ENCODE measurements around the gene ARL8A. TPM values are rescaled to one million over a fixed set of nuclear protein-coding genes. Genes with fewer than 3 reads are reported as not detected.

ARL8A gene
- total and polyA plus RNA-seq, 10 of the 15 experiments (the other 5 are each of a cell fraction or from before 2014, with no cell fraction given) = 0.34 to 49.2 (median 15.4) TPM

DNA sequence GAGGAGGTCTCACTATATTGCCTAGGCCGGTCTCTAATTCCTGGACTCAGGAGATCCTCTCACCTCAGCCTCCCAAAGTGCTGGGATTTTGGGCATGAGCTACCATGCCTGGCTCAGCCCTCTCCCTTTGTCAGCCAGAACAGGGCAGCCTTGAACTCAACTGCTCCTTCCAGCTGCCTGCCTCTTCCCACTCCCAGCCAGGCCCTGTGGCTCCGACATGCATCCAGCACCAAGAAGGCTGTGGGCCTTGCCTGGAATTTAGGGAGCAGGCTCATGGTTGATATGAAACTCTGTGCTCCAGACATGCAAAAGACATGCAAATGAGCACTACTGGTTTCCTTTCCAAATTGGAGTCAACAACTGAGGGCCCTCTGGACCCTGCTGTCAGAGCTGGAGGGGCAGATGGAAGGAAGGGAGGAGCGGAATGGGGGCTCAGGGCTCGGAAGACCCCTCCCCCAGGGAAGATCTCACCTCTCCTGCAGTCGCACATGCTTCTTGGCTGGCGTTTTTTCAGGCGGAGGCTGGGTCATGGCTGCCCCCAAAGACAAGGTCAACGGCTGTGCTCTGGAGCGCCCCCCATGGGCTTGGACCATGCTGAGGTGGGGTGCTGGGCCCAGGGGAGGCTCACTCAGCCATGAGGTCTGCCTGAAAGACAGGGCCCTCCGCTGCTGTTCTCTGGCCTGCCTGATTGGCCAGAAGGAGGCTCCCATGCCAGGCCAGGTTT lies 14.4 kb upstream of the ARL8A start (continued):
- TF ChIP-seq SUZ12 (IDR thresholded peaks at IDR 0.05; ENCODE audit: unreplicated experiment) (no peak), NKRF (conservative IDR thresholded peaks at IDR 0.05) (0 out of 2 replicates have a peak, but pooled peaks have one; percentile 73), BHLHE40 (IDR thresholded peaks at IDR 0.05; ENCODE audit: borderline replicate concordance in 1 of 2, low read depth in 2 of 2, low read length in 1 of 2) (peak; percentile 18 to 44; a peak in 1 of 4 replicates), BRCA1 (IDR thresholded peaks at IDR 0.05; ENCODE audit: low read depth, low read length) (no peak), KAT2A (conservative IDR thresholded peaks at IDR 0.05; ENCODE audit: control insufficient read depth, low read depth, low read length) (no peak), ZNF217 (IDR thresholded peaks at IDR 0.05) (no peak), RUNX3 (IDR thresholded peaks at IDR 0.05; ENCODE audit: low read length) (no peak), STAT1 (conservative IDR thresholded peaks at IDR 0.05) (no peak), NFXL1 (IDR thresholded peaks at IDR 0.05; ENCODE audit: borderline replicate concordance) (no peak), CTCF (IDR thresholded peaks at IDR 0.05 in 2 of 3, conservative IDR thresholded peaks at IDR 0.05 in 1 of 3; ENCODE audit: control insufficient read depth in 2 of 3, extremely low read depth in 1 of 3, insufficient read depth in 1 of 3, low read depth in 3 of 3, low read length in 3 of 3) (peak; percentile 43 to 70 (median 49)), PAX8 (IDR thresholded peaks at IDR 0.05) (no peak), CHD2 (IDR thresholded peaks at IDR 0.05; ENCODE audit: borderline replicate concordance, low read depth, low read length) (peak; percentile 79; the same call in 1 of the 2 replicates), ATF7 (IDR thresholded peaks at IDR 0.05; ENCODE audit: low read depth) (peak; percentile 13; the same call in 1 of the 2 replicates), MTA2 (IDR thresholded peaks at IDR 0.05; ENCODE audit: low read depth) (no peak; the same call in 1 of the 2 replicates), CBX5 (IDR thresholded peaks at IDR 0.05; ENCODE audit: low read depth) (no peak), IRF3 (IDR thresholded peaks at IDR 0.05) (no peak), TARDBP (IDR thresholded peaks at IDR 0.05; ENCODE audit: borderline replicate concordance) (no peak), NBN (IDR thresholded peaks at IDR 0.05) (no peak; the same call in 1 of the 2 replicates), ETV6 (conservative IDR thresholded peaks at IDR 0.05 in 1 of 2, IDR thresholded peaks at IDR 0.05 in 1 of 2; ENCODE audit: borderline replicate concordance in 1 of 2, low read depth in 1 of 2) (no peak), RCOR1 (conservative IDR thresholded peaks at IDR 0.05; ENCODE audit: low read depth, low read length) (no peak)
- TF ChIP-seq, protein P1, sequence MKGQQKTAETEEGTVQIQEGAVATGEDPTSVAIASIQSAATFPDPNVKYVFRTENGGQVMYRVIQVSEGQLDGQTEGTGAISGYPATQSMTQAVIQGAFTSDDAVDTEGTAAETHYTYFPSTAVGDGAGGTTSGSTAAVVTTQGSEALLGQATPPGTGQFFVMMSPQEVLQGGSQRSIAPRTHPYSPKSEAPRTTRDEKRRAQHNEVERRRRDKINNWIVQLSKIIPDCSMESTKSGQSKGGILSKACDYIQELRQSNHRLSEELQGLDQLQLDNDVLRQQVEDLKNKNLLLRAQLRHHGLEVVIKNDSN (IDR thresholded peaks at IDR 0.05; ENCODE audit: borderline replicate concordance, extremely low read length, insufficient read depth, low read depth, low read length) = no peak
- TF ChIP-seq, protein P2, sequence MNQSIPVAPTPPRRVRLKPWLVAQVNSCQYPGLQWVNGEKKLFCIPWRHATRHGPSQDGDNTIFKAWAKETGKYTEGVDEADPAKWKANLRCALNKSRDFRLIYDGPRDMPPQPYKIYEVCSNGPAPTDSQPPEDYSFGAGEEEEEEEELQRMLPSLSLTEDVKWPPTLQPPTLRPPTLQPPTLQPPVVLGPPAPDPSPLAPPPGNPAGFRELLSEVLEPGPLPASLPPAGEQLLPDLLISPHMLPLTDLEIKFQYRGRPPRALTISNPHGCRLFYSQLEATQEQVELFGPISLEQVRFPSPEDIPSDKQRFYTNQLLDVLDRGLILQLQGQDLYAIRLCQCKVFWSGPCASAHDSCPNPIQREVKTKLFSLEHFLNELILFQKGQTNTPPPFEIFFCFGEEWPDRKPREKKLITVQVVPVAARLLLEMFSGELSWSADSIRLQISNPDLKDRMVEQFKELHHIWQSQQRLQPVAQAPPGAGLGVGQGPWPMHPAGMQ (IDR thresholded peaks at IDR 0.05; ENCODE audit: borderline replicate concordance) = no peak

All from GM12878 (cell line).